A549 treated with AZD9567 at 1 μM for 4 hours (cell line): ENCODE results near the gene CPB2. TPM values are rescaled to one million over a fixed set of nuclear protein-coding genes. Genes with fewer than 3 reads are reported as not detected.

ENCODE experiments used
- total RNA-seq: library from RNA; stranded (reverse); fragments of 200-300 nt; extraction: Qiagen RNA extraction; gene quantifications from 5 replicates; pipeline ENCODE4 v1.2.3, GENCODE V29; 2022; ENCODE audit not compliant: insufficient read depth

The CPB2 gene, protein sequence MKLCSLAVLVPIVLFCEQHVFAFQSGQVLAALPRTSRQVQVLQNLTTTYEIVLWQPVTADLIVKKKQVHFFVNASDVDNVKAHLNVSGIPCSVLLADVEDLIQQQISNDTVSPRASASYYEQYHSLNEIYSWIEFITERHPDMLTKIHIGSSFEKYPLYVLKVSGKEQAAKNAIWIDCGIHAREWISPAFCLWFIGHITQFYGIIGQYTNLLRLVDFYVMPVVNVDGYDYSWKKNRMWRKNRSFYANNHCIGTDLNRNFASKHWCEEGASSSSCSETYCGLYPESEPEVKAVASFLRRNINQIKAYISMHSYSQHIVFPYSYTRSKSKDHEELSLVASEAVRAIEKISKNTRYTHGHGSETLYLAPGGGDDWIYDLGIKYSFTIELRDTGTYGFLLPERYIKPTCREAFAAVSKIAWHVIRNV
- not detected in 5 replicates for total RNA-seq

DNA sequence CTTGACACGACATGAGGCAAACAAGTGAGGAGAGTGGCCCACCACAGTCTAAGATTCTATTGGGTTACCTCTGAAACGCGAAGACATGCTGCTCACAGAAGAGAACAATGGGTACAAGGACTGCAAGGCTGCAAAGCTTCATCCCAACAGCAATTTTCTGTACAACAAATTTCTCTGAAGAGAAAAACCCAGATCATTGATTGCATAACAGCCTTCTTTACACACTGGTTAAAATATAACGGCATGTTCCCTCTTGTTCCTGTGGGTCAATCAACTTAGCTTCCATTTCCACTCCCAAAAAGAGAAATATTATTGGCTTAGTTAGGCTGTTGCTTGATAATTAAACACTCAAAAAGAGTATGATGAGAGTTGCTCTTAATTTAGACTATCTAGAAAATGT, at the start of gene CPB2:
TSS of gene CPB2 (minus strand) at position 166 of the 400 bp plus-strand sequence. CDS start at position 142, 24 bp downstream.

DNA sequence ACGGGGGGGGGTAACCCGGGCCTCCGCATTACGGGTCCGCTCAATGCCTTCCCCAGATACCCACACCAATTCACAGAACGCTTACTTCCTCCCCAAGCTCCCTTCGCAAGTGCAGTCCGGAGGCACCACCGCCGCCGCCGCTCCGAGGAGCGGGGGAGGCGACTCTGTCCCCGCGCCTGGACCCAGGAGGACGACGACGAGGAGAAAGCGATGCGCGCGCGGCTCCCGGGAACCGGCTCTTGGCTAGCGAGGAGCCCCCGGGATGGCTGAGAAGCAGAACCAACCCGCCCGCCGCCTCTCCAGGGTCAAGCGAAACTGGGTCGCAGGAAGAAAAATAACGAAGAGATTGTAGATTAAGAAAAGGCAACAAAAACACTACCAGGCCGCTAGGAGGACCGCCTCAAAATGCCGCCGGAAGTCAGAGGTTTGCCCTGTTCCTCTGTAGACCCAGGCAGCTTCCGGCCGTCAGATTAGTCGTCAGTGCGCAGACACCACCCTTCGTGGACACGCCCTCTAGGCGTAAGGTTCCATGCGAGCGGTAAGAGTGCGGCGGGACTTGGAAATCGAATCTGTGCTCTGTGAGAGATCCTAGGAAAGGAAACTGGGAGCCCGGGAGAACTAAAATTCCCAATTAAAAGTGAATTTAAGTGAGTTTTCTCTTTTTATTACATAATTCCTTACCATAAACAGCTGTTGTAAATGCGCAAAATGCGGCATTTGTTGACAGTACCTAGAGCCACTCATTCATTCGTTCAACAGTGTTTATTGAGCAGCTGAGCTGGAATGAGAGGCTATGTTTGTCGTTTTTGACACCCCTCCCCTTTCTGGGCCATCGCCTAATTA, 52.3 kb downstream of the CPB2 start, which contains the start of gene ZC3H13:
TSS of gene ZC3H13 (minus strand) at position 428 of the 843 bp plus-strand sequence. CDS start 7,239 bp downstream, outside the sequence.

Other genes with a start within 250 kb of the CPB2 start
- 12.5 to 15.5 TPM (median 14.4 TPM) in 5 replicates for gene ZC3H13, start 52.3 kb downstream of the CPB2 start, total RNA-seq
- 0.10 to 0.28 TPM (median 0.17 TPM) in 4 of 5 replicates, not detected in the other for gene LCP1, start 77.1 kb upstream of the CPB2 start, total RNA-seq
- gene LRRC63, start 106.9 kb upstream of the CPB2 start, total RNA-seq: not detected in 5 replicates